NCI-H2107 treated with DMSO at 0.1 percent for 48 hours (cell line): ENCODE results near the gene VWA3B.
A peak's percentile ranks its signal among the peaks of the same experiment; 100 is the strongest.

Source experiments
- DNase-seq: peaks from one replicate; lab custom pipeline; 2025; ENCODE audit not compliant: unreplicated experiment; lab: John Stamatoyannopoulos, UW

VWA3B gene

GRCh38 chr2:98170076-98170475 lies 83.1 kb downstream of the VWA3B start:
- no peak for DNase-seq

GRCh38 chr2:98172150-98172765 lies 85.3 kb downstream of the VWA3B start:
- DNase-seq, result no peak

GRCh38 chr2:98172951-98173350 lies 86.0 kb downstream of the VWA3B start:
- DNase-seq, result no peak

GRCh38 chr2:98175811-98176210 lies 88.8 kb downstream of the VWA3B start:
- peak; percentile 54 for DNase-seq

GRCh38 chr2:98177286-98177685 lies 90.3 kb downstream of the VWA3B start:
- no peak for DNase-seq

- DNase-seq, result no peak
Measured at GRCh38 chr2:98177986-98178385, 91.0 kb downstream of the VWA3B start.

GRCh38 chr2:98180456-98180855 lies 93.5 kb downstream of the VWA3B start:
- DNase-seq, result no peak

- DNase-seq, result peak; percentile 28
Measured at GRCh38 chr2:98181346-98181745, 94.4 kb downstream of the VWA3B start.

- no peak for DNase-seq
Measured at GRCh38 chr2:98185801-98186200, 98.8 kb downstream of the VWA3B start.

GRCh38 chr2:98187194-98187593 lies 100.2 kb downstream of the VWA3B start:
- DNase-seq, result no peak

GRCh38 chr2:98188351-98189046 lies 101.5 kb downstream of the VWA3B start:
- no peak for DNase-seq

GRCh38 chr2:98191883-98192282 lies 104.9 kb downstream of the VWA3B start:
- DNase-seq, result no peak

GRCh38 chr2:98201576-98201975 lies 114.6 kb downstream of the VWA3B start:
- no peak for DNase-seq

GRCh38 chr2:98205889-98206288 lies 118.9 kb downstream of the VWA3B start:
- no peak for DNase-seq

GRCh38 chr2:98212092-98213000 lies 125.4 kb downstream of the VWA3B start:
- DNase-seq, result no peak

- DNase-seq, result no peak
Measured at GRCh38 chr2:98216616-98217015, 129.6 kb downstream of the VWA3B start.

GRCh38 chr2:98219152-98219551 lies 132.2 kb downstream of the VWA3B start:
- DNase-seq, result no peak

- DNase-seq, result no peak
Measured at GRCh38 chr2:98233941-98234340, 147.0 kb downstream of the VWA3B start.

- no peak for DNase-seq
Measured at GRCh38 chr2:98234776-98235175, 147.8 kb downstream of the VWA3B start.

GRCh38 chr2:98236935-98237334 lies 150.0 kb downstream of the VWA3B start:
- no peak for DNase-seq

GRCh38 chr2:98240786-98241398 lies 153.9 kb downstream of the VWA3B start:
- DNase-seq, result no peak
